GM21717 (cell line): Measurements from ENCODE around the gene HENMT1.
"Not testable (repeated sequence)": the region's sequence is repeated elsewhere in the genome, so short reads cannot be mapped to it uniquely, and the experiment has no call there.

Source experiments
- ATAC-seq: cut with Tn5 transposase; IDR thresholded peaks from one replicate; pipeline ENCODE4 v1.9.1; 2021; ENCODE audit warnings: mild to moderate bottlenecking, moderate library complexity; ENCODE audit not compliant: unreplicated experiment

Gene HENMT1

GRCh38 chr1:108661030-108661609, at the start of gene HENMT1:
Gene HENMT1 (minus strand): TSS chr1:108661093. CDS start chr1:108659884, 1,209 bp downstream.
- peak; percentile 90 for ATAC-seq

GRCh38 chr1:108708691-108709660, 48.1 kb upstream of the HENMT1 start:
- no peak for ATAC-seq

GRCh38 chr1:108706643-108707042, 45.8 kb upstream of the HENMT1 start:
- ATAC-seq, result no peak

GRCh38 chr1:108704496-108704895, 43.6 kb upstream of the HENMT1 start:
- no peak for ATAC-seq

- no peak for ATAC-seq
These were observed 43.0 kb upstream of the HENMT1 start for GRCh38 chr1:108703939-108704338.

- not testable (repeated sequence) for ATAC-seq
These were observed 41.2 kb upstream of the HENMT1 start for GRCh38 chr1:108702109-108702508.

- ATAC-seq, result no peak
These were observed 40.4 kb upstream of the HENMT1 start for GRCh38 chr1:108701176-108701849.

- ATAC-seq, result no peak
These were observed 38.8 kb upstream of the HENMT1 start for GRCh38 chr1:108699375-108700332.

GRCh38 chr1:108695535-108695934, 34.6 kb upstream of the HENMT1 start:
- no peak for ATAC-seq

- ATAC-seq, result peak; percentile 69
These were observed 32.1 kb upstream of the HENMT1 start for GRCh38 chr1:108692724-108693655.

- peak; percentile 95 for ATAC-seq
These were observed 31.2 kb upstream of the HENMT1 start, which contains the start of gene PRPF38B for GRCh38 chr1:108691942-108692723. Gene PRPF38B (plus strand): TSS chr1:108692310. CDS start chr1:108692592, 282 bp downstream.

- peak; percentile 2 for ATAC-seq
These were observed 30.4 kb upstream of the HENMT1 start for GRCh38 chr1:108691128-108691941.

GRCh38 chr1:108686614-108687313, 25.9 kb upstream of the HENMT1 start:
- no peak for ATAC-seq

- no peak for ATAC-seq
These were observed 24.6 kb upstream of the HENMT1 start for GRCh38 chr1:108685529-108685928.

GRCh38 chr1:108681701-108682100, 20.8 kb upstream of the HENMT1 start:
- ATAC-seq, result not testable (repeated sequence)

- no peak for ATAC-seq
These were observed 18.8 kb upstream of the HENMT1 start for GRCh38 chr1:108679586-108680213.
